Measurements from ENCODE around the gene RASSF3. TPM values are rescaled to one million over a fixed set of nuclear protein-coding genes. Genes with fewer than 3 reads are reported as not detected.

Gene RASSF3
- total RNA-seq, 1 experiment from 2014 or later: 13.4 TPM

DNA sequence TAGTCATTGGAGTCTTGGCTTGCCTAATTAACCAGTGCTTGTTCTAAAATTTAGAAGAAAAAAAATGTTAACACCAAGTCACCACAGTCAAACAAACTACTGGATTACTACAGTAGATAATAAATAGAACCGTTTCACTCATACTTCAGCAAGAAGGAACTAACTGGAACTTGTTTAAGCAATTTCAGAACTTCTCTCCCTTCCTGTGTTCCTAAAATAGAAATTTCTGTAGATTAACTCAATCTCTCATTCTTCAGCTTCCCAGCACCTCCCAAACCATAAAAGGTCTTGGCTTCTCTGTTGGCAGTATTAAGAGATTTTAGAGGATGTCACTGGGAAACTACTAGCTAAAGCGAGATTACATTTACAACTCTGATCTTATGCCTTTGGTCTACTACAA, 130.4 kb downstream of the RASSF3 start:
- Histone ChIP-seq H2AFZ (ENCODE audit: low read length) (no peak overlapping the region), H3K79me2 (ENCODE audit: low read length) (no peaks in the 10 kb centered on the region), H3K9ac (ENCODE audit: low read length) (no peak overlapping the region), H3K9me2 (replicated peaks; ENCODE audit: low read length) (no peaks in the 10 kb centered on the region), H3K4me2 (ENCODE audit: low read length) (no peak overlapping the region), H4K20me1 (ENCODE audit: low read length) (no peaks in the 10 kb centered on the region), H3K4me3 (ENCODE audit: low read length) (no peak overlapping the region), H3K27ac (ENCODE audit: low read length) (no peak overlapping the region), H3K36me3 (ENCODE audit: low read depth, low read length) (peaks cover 39% of the 10 kb centered on the region), H3F3A (ENCODE audit: low read length, unreplicated experiment) (no peaks in the 10 kb centered on the region), H3K4me1 (ENCODE audit: insufficient read depth, low read length) (peaks cover 23% of the 10 kb centered on the region), H3K27me3 (ENCODE audit: low read length) (no peaks in the 10 kb centered on the region), H3K9me3 (ENCODE audit: low read length) (no peaks in the 10 kb centered on the region)
- no TSS peak for BruUV-seq (replicated peaks)
- no peak for DNase-seq
- intact Hi-C loops (cut with micrococcal nuclease): no loop called here
- no peak for ATAC-seq
- CTCF ChIA-PET: no interaction called here
- TF ChIP-seq CTCF (conservative IDR thresholded peaks at IDR 0.05; ENCODE audit: low read depth, low read length) (no peak), EZH2phosphoT487 (IDR thresholded peaks at IDR 0.05; ENCODE audit: borderline replicate concordance, low read length) (no peak), EZH2 (IDR thresholded peaks at IDR 0.05; ENCODE audit: low read length, unreplicated experiment) (no peak)
- POLR2A ChIA-PET (ENCODE audit: unreplicated experiment): no interaction called here

GRCh38 chr12:64742416-64742815, 132.1 kb downstream of the RASSF3 start:
- intact Hi-C loops (cut with micrococcal nuclease): no loop called here
- H3K9ac ChIP-seq (ENCODE audit: low read length): no peak overlapping the region
- no peaks in the 10 kb centered on the region for H4K20me1 ChIP-seq (ENCODE audit: low read length)
- peaks cover 26% of the 10 kb centered on the region for H3K36me3 ChIP-seq (ENCODE audit: low read depth, low read length)
- no peaks in the 10 kb centered on the region for H3K9me3 ChIP-seq (ENCODE audit: low read length)
- peaks cover 41% of the 10 kb centered on the region for H3K4me1 ChIP-seq (ENCODE audit: insufficient read depth, low read length)
- peaks cover 3% of the 10 kb centered on the region for H3F3A ChIP-seq (ENCODE audit: low read length, unreplicated experiment)
- POLR2A ChIA-PET (ENCODE audit: unreplicated experiment): no interaction called here
- TF ChIP-seq EZH2phosphoT487 (IDR thresholded peaks at IDR 0.05; ENCODE audit: borderline replicate concordance, low read length) (no peak), EZH2 (IDR thresholded peaks at IDR 0.05; ENCODE audit: low read length, unreplicated experiment) (no peak), CTCF (conservative IDR thresholded peaks at IDR 0.05; ENCODE audit: low read depth, low read length) (no peak)
- H3K4me2 ChIP-seq (ENCODE audit: low read length): no peak overlapping the region
- no peak overlapping the region for H2AFZ ChIP-seq (ENCODE audit: low read length)
- DNase-seq: no peak
- no peak overlapping the region for H3K27ac ChIP-seq (ENCODE audit: low read length)
- peaks cover 5% of the 10 kb centered on the region; the same call in 1 of the 2 replicates for H3K79me2 ChIP-seq (ENCODE audit: low read length)
- H3K4me3 ChIP-seq (ENCODE audit: low read length): no peak overlapping the region
- CTCF ChIA-PET: no interaction called here
- H3K9me2 ChIP-seq (replicated peaks; ENCODE audit: low read length): no peaks in the 10 kb centered on the region
- no TSS peak for BruUV-seq (replicated peaks)
- H3K27me3 ChIP-seq (ENCODE audit: low read length): no peaks in the 10 kb centered on the region
- no peak for ATAC-seq

DNA sequence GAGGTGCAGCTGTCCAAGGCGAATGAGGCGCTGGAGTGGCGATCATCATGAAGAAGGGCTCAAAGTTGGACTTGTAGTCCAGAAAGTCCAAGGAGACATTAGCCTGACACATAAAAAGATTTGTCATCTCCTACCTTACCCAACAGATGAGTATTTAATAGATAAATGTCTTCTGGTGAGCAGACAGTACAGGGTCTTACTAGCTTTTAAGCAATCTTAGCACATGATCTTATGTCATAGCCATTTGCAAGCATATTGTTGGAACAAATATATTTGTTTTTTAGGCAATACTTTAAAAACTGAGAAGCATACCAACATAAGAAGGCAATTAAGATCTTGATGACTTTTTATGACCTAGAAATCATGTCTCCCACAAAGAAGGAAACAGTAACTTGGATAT, 132.9 kb downstream of the RASSF3 start:
- POLR2A ChIA-PET (ENCODE audit: unreplicated experiment): no interaction called here
- intact Hi-C loops (cut with micrococcal nuclease): no loop called here
- DNase-seq: no peak

More for the DNA sequence above, 132.9 kb downstream of the RASSF3 start:
- no peak for ATAC-seq
- H3K79me2 ChIP-seq (ENCODE audit: low read length): peaks cover 5% of the 10 kb centered on the region; the same call in 1 of the 2 replicates
- TF ChIP-seq EZH2phosphoT487 (IDR thresholded peaks at IDR 0.05; ENCODE audit: borderline replicate concordance, low read length) (no peak), CTCF (conservative IDR thresholded peaks at IDR 0.05; ENCODE audit: low read depth, low read length) (no peak), EZH2 (IDR thresholded peaks at IDR 0.05; ENCODE audit: low read length, unreplicated experiment) (no peak)
- CTCF ChIA-PET: no interaction called here
- H3K27me3 ChIP-seq (ENCODE audit: low read length): no peaks in the 10 kb centered on the region
- H3K9me3 ChIP-seq (ENCODE audit: low read length): no peaks in the 10 kb centered on the region
- peaks cover 3% of the 10 kb centered on the region for H3F3A ChIP-seq (ENCODE audit: low read length, unreplicated experiment)
- H3K36me3 ChIP-seq (ENCODE audit: low read depth, low read length): peaks cover 26% of the 10 kb centered on the region
- H2AFZ ChIP-seq (ENCODE audit: low read length): no peak overlapping the region
- no peak overlapping the region for H3K27ac ChIP-seq (ENCODE audit: low read length)
- H3K4me1 ChIP-seq (ENCODE audit: insufficient read depth, low read length): peaks cover 41% of the 10 kb centered on the region
- no peak overlapping the region for H3K4me2 ChIP-seq (ENCODE audit: low read length)
- H3K4me3 ChIP-seq (ENCODE audit: low read length): no peak overlapping the region
- no peak overlapping the region for H3K9ac ChIP-seq (ENCODE audit: low read length)
- no peaks in the 10 kb centered on the region for H4K20me1 ChIP-seq (ENCODE audit: low read length)
- H3K9me2 ChIP-seq (replicated peaks; ENCODE audit: low read length): no peaks in the 10 kb centered on the region
- BruUV-seq (replicated peaks): no TSS peak
